ENCODE data around the gene PARP4.
"Not testable (repeated sequence)": the region's sequence is repeated elsewhere in the genome, so short reads cannot be mapped to it uniquely, and the experiment has no call there.

PARP4 gene

DNA sequence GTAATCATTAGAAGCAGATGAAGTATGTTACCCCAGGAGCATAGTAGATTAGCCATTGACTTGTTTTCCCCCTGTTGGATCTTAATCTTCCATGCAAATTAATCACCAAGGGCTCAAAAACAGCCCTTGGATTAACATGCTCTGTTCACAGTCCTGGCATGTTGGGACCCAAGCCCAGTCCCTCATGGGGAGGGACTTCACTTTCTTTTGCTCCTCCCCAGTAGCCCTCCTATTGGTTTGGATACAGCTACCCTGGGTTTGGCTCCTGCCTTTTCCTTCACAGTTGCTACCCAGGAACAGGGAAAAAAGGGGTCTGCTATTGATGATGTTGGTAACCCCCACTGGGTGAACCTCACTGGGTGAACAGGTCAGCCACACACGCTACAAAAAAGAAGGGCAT is 16.9 kb upstream of the PARP4 start:
- Histone ChIP-seq H3K27me3 (ENCODE audit: control insufficient read depth, insufficient read depth, low read length) (no peaks in the 10 kb centered on the region), H3K9me3 (ENCODE audit: control insufficient read depth, insufficient read depth, low read length) (no peaks in the 10 kb centered on the region), H3K4me3 (ENCODE audit: low read length) (no peak overlapping the region), H3K4me1 (ENCODE audit: control insufficient read depth, insufficient read depth, low read length) (peaks cover 5% of the 10 kb centered on the region), H3K36me3 (ENCODE audit: control insufficient read depth, insufficient read depth, low read length) (no peaks in the 10 kb centered on the region), H3K27ac (ENCODE audit: low read length) (no peak overlapping the region)
- DNase-seq (ENCODE audit: low read depth, low spot score): no peak
- no CpG with 5 or more reads among the region's 1 CpG for WGBS (ENCODE audit: insufficient coverage, insufficient read length)

DNA sequence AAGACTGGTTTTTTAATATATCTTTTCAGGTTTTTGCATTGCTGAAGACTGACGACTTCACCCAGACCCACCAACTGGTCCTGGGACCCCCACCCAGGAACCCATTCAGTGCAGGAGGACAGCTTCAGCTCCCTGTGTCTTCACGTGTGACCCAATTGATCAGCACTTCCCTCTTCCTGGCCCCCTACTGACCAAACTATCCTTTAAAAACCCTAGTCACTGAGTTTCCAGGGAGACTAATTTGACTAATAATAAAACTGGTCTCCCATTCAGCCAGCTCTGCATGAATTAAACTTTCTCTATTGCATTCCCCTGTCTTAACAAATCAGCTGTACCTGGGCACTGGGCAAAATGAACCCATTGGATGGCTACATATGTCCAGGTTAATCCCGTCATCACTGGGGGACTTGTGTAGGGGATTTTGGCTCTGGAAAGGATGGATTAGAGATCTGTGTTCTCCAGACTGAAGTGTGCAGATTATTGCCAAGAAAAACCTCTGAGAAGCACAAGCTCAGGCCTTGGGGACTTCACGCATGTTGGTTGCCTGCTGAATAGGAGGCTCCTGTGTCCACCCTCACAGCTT is 16.3 kb upstream of the PARP4 start:
- H3K27me3 ChIP-seq (ENCODE audit: control insufficient read depth, insufficient read depth, low read length): no peaks in the 10 kb centered on the region
- H3K36me3 ChIP-seq (ENCODE audit: control insufficient read depth, insufficient read depth, low read length): no peaks in the 10 kb centered on the region
- no peak overlapping the region for H3K4me3 ChIP-seq (ENCODE audit: low read length)
- no peaks in the 10 kb centered on the region for H3K9me3 ChIP-seq (ENCODE audit: control insufficient read depth, insufficient read depth, low read length)
- whole genome bisulfite sequencing (ENCODE audit: insufficient coverage, insufficient read length): no CpG with 5 or more reads among the region's 4 CpGs
- peaks cover 5% of the 10 kb centered on the region for H3K4me1 ChIP-seq (ENCODE audit: control insufficient read depth, insufficient read depth, low read length)
- H3K27ac ChIP-seq (ENCODE audit: low read length): no peak overlapping the region
- DNase-seq (ENCODE audit: low read depth, low spot score): no peak

- Histone ChIP-seq H3K27me3 (ENCODE audit: control insufficient read depth, insufficient read depth, low read length) (no peaks in the 10 kb centered on the region), H3K36me3 (ENCODE audit: control insufficient read depth, insufficient read depth, low read length) (no peaks in the 10 kb centered on the region), H3K27ac (ENCODE audit: low read length) (no peak overlapping the region), H3K9me3 (ENCODE audit: control insufficient read depth, insufficient read depth, low read length) (no peaks in the 10 kb centered on the region), H3K4me1 (ENCODE audit: control insufficient read depth, insufficient read depth, low read length) (peaks cover 5% of the 10 kb centered on the region), H3K4me3 (ENCODE audit: low read length) (no peak overlapping the region)
- WGBS (ENCODE audit: insufficient coverage, insufficient read length): no CpG with 5 or more reads among the region's 6 CpGs
- no peak for DNase-seq (ENCODE audit: low read depth, low spot score)
These were observed 14.7 kb upstream of the PARP4 start for GRCh38 chr13:24527266-24527775.

DNA sequence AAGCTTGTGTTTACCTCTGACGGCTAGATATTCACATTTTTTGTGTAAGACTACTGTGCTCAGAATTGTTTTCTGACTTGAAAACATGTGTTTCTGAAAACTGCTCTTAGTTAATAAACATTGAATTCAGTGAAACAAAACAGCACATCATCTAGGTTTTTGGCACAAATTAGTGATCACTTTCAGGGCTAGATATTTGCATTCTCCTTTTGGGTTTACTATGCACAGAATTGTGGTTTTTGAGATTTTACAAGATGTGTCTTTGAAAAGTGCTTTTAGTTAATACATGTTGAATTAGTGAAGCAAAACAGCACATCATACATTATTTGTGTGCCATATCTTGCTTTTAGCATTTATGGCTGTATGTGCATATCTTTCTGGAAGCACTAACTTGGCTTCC is 8.2 kb upstream of the PARP4 start:
- Histone ChIP-seq H3K4me1 (ENCODE audit: control insufficient read depth, insufficient read depth, low read length) (no peaks in the 10 kb centered on the region), H3K9me3 (ENCODE audit: control insufficient read depth, insufficient read depth, low read length) (no peaks in the 10 kb centered on the region), H3K27me3 (ENCODE audit: control insufficient read depth, insufficient read depth, low read length) (no peaks in the 10 kb centered on the region), H3K27ac (ENCODE audit: low read length) (no peak overlapping the region), H3K4me3 (ENCODE audit: low read length) (no peak overlapping the region), H3K36me3 (ENCODE audit: control insufficient read depth, insufficient read depth, low read length) (no peaks in the 10 kb centered on the region)
- no peak for DNase-seq (ENCODE audit: low read depth, low spot score)
- WGBS (ENCODE audit: insufficient coverage, insufficient read length): no CpG with 5 or more reads among the region's 1 CpG

GRCh38 chr13:24516919-24517318 is 4.3 kb upstream of the PARP4 start:
- Histone ChIP-seq H3K4me3 (ENCODE audit: low read length) (no peak overlapping the region), H3K27ac (ENCODE audit: low read length) (no peak overlapping the region), H3K27me3 (ENCODE audit: control insufficient read depth, insufficient read depth, low read length) (no peaks in the 10 kb centered on the region), H3K36me3 (ENCODE audit: control insufficient read depth, insufficient read depth, low read length) (no peaks in the 10 kb centered on the region), H3K9me3 (ENCODE audit: control insufficient read depth, insufficient read depth, low read length) (no peaks in the 10 kb centered on the region), H3K4me1 (ENCODE audit: control insufficient read depth, insufficient read depth, low read length) (no peaks in the 10 kb centered on the region)
- WGBS (ENCODE audit: insufficient coverage, insufficient read length): no CpG with 5 or more reads among the region's 6 CpGs
- DNase-seq (ENCODE audit: low read depth, low spot score): no peak

DNA sequence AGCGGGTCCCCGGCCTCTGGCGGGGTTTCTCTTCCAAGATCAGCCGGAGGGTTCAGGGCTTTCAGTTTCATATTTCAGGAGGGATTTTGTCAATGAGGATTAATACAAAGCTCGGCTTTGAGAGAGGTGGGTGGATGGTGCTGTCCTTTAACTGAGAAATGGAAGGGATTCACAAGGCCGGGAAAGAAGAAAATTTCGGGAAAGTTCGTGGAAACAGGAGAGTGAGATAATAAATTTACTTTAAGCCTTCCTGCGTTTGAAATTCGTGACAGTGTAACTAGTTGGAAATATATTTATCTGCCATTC is 283 bp upstream of the PARP4 start:
- no peak for DNase-seq (ENCODE audit: low read depth, low spot score)
- Histone ChIP-seq H3K27me3 (ENCODE audit: control insufficient read depth, insufficient read depth, low read length) (no peaks in the 10 kb centered on the region), H3K36me3 (ENCODE audit: control insufficient read depth, insufficient read depth, low read length) (no peaks in the 10 kb centered on the region), H3K4me1 (ENCODE audit: control insufficient read depth, insufficient read depth, low read length) (0 out of 2 replicates have a peak, but pooled peaks cover 2% of the 10 kb centered on the region), H3K9me3 (ENCODE audit: control insufficient read depth, insufficient read depth, low read length) (no peaks in the 10 kb centered on the region), H3K4me3 (ENCODE audit: low read length) (peak overlapping the region; percentile 100; the same call in 1 of the 2 replicates), H3K27ac (ENCODE audit: low read length) (no peak overlapping the region)
- no CpG with 5 or more reads among the region's 10 CpGs for WGBS (ENCODE audit: insufficient coverage, insufficient read length)

DNA sequence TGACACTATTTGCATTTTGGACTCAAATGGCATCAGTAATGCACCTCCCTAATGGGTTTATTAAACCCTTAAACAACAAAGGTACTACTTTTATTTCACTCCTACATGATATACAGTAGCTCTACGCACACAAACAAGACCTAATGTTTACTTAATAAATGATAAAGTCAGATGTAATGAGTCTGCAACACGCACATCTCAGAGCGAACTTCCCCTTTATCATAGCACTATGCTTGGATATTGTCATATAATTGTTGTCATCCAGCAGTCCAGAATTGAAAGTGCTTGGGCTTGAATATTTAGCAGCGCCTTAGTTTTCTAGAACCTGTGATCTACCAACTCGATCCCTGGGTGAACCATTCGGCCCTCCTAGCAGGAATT is 772 bp downstream of the PARP4 start:
- Histone ChIP-seq H3K27ac (ENCODE audit: low read length) (no peak overlapping the region), H3K36me3 (ENCODE audit: control insufficient read depth, insufficient read depth, low read length) (no peaks in the 10 kb centered on the region), H3K27me3 (ENCODE audit: control insufficient read depth, insufficient read depth, low read length) (no peaks in the 10 kb centered on the region), H3K4me3 (ENCODE audit: low read length) (peak overlapping the region; percentile 100; the same call in 1 of the 2 replicates), H3K4me1 (ENCODE audit: control insufficient read depth, insufficient read depth, low read length) (0 out of 2 replicates have a peak, but pooled peaks cover 2% of the 10 kb centered on the region), H3K9me3 (ENCODE audit: control insufficient read depth, insufficient read depth, low read length) (no peaks in the 10 kb centered on the region)
- DNase-seq (ENCODE audit: low read depth, low spot score): no peak
- no CpG with 5 or more reads among the region's 6 CpGs for WGBS (ENCODE audit: insufficient coverage, insufficient read length)

GRCh38 chr13:24511019-24511815 is 1.4 kb downstream of the PARP4 start:
- Histone ChIP-seq H3K4me3 (ENCODE audit: low read length) (peak overlapping the region; percentile 100; the same call in 1 of the 2 replicates), H3K4me1 (ENCODE audit: control insufficient read depth, insufficient read depth, low read length) (0 out of 2 replicates have a peak, but pooled peaks cover 2% of the 10 kb centered on the region), H3K27me3 (ENCODE audit: control insufficient read depth, insufficient read depth, low read length) (no peaks in the 10 kb centered on the region), H3K36me3 (ENCODE audit: control insufficient read depth, insufficient read depth, low read length) (no peaks in the 10 kb centered on the region), H3K27ac (ENCODE audit: low read length) (no peak overlapping the region), H3K9me3 (ENCODE audit: control insufficient read depth, insufficient read depth, low read length) (no peaks in the 10 kb centered on the region)
- WGBS (ENCODE audit: insufficient coverage, insufficient read length): no CpG with 5 or more reads among the region's 22 CpGs
- no peak for DNase-seq (ENCODE audit: low read depth, low spot score)

GRCh38 chr13:24506698-24507335 is 5.8 kb downstream of the PARP4 start:
- H3K9me3 ChIP-seq (ENCODE audit: control insufficient read depth, insufficient read depth, low read length): no peaks in the 10 kb centered on the region
- DNase-seq (ENCODE audit: low read depth, low spot score): no peak
- H3K36me3 ChIP-seq (ENCODE audit: control insufficient read depth, insufficient read depth, low read length): no peaks in the 10 kb centered on the region
- H3K27ac ChIP-seq (ENCODE audit: low read length): no peak overlapping the region
- 0 out of 2 replicates have a peak, but pooled peaks cover 2% of the 10 kb centered on the region for H3K4me1 ChIP-seq (ENCODE audit: control insufficient read depth, insufficient read depth, low read length)
- H3K27me3 ChIP-seq (ENCODE audit: control insufficient read depth, insufficient read depth, low read length): no peaks in the 10 kb centered on the region
- no CpG with 5 or more reads among the region's 50 CpGs for WGBS (ENCODE audit: insufficient coverage, insufficient read length)
- H3K4me3 ChIP-seq (ENCODE audit: low read length): no peak overlapping the region

DNA sequence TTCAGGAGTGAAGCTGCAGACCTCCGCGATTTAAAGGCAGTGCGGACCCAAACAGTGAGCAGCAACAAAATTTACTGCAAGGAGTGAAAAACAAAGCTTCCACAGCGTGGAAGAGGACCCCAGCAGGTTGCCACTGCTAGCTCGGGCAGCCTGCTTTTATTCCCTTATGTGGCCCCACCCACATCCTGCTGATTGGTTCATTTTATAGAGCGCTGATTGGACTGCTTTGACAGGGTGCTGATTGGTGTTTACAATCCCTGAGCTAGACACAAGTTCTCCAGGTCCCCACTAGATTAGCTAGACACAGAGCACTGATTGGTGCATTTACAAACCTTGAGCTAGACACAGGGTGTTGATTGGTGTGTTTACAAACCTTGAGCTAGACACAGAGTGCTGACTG is 6.3 kb downstream of the PARP4 start:
- not testable (repeated sequence) for DNase-seq (ENCODE audit: low read depth, low spot score); H3K36me3 ChIP-seq (ENCODE audit: control insufficient read depth, insufficient read depth, low read length); H3K4me3 ChIP-seq (ENCODE audit: low read length); H3K9me3 ChIP-seq (ENCODE audit: control insufficient read depth, insufficient read depth, low read length); H3K27ac ChIP-seq (ENCODE audit: low read length); H3K4me1 ChIP-seq (ENCODE audit: control insufficient read depth, insufficient read depth, low read length); H3K27me3 ChIP-seq (ENCODE audit: control insufficient read depth, insufficient read depth, low read length)
- no CpG with 5 or more reads among the region's 6 CpGs for WGBS (ENCODE audit: insufficient coverage, insufficient read length)
